ENCODE results near the gene ADAM11.

DNA sequence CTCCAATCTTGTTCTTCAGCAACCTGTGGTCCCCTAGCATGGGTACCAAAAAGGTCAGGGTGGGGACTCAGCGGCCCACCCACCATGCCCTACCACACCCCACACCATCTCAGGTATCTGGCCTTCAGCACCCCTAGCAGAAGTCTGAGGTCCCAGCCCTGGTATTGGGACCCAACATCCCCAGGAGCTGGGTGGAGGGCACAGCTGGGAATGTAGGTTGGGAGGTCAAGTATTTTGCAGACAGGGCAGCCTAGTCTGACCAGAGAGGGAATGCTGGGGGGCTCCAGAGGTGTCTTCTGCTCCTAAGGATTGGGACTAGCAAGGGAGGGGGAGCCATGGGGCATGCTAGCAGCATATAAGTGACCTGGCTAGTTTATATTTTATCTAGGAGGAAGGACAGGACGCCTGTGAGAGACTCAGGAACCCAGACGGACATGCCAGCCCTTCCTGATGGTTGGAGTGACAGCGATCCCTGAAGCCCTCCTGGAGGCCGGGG, 822 bp upstream of the ADAM11 start:
- TF ChIP-seq, protein P1, sequence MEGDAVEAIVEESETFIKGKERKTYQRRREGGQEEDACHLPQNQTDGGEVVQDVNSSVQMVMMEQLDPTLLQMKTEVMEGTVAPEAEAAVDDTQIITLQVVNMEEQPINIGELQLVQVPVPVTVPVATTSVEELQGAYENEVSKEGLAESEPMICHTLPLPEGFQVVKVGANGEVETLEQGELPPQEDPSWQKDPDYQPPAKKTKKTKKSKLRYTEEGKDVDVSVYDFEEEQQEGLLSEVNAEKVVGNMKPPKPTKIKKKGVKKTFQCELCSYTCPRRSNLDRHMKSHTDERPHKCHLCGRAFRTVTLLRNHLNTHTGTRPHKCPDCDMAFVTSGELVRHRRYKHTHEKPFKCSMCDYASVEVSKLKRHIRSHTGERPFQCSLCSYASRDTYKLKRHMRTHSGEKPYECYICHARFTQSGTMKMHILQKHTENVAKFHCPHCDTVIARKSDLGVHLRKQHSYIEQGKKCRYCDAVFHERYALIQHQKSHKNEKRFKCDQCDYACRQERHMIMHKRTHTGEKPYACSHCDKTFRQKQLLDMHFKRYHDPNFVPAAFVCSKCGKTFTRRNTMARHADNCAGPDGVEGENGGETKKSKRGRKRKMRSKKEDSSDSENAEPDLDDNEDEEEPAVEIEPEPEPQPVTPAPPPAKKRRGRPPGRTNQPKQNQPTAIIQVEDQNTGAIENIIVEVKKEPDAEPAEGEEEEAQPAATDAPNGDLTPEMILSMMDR (IDR thresholded peaks at IDR 0.05): no peak
- no peak for TF ChIP-seq POLR2A (IDR thresholded peaks at IDR 0.05)
